Spinal cord (tissue), 10 donors: Measurements from ENCODE around the gene PIP5K1B. TPM values are rescaled to one million over a fixed set of nuclear protein-coding genes. Genes with fewer than 3 reads are reported as not detected.

Source experiments
- DNase-seq, 6 donors: peaks; one replicate each; pipeline versions ENCODE4 v3.0.0 to v3.0.0-alpha.2; 2013 to 2015; ENCODE audit warnings: low spot score in 6 of 6, low read depth in 4 of 6
- H3K27ac ChIP-seq: one replicate; pipeline ENCODE4 v1.5.1; 2013; ENCODE audit warnings: low read depth, low read length, control low read depth
- H3K27me3 ChIP-seq: one replicate; pipeline ENCODE4 v1.6.1; 2013; ENCODE audit warnings: low read length; ENCODE audit not compliant: control insufficient read depth, insufficient read depth
- H3K36me3 ChIP-seq: one replicate; pipeline ENCODE4 v1.6.1; 2013; ENCODE audit warnings: low read length; ENCODE audit not compliant: control insufficient read depth, insufficient read depth
- H3K4me1 ChIP-seq: one replicate; pipeline ENCODE4 v1.6.1; 2013; ENCODE audit warnings: low read length; ENCODE audit not compliant: control insufficient read depth, insufficient read depth
- H3K4me3 ChIP-seq: one replicate; pipeline ENCODE4 v1.5.1; 2013; ENCODE audit warnings: low read depth, low read length, control low read depth
- H3K9me3 ChIP-seq: one replicate; pipeline ENCODE4 v1.6.1; 2013; ENCODE audit warnings: low read length; ENCODE audit not compliant: control insufficient read depth, insufficient read depth
- WGBS: methylation state at CpG from one replicate; pipeline ENCODE4 v1.1.5; 2013; ENCODE audit warnings: missing lambda C conversion rate; ENCODE audit not compliant: insufficient coverage; 5-methylcytosine and 5-hydroxymethylcytosine counted together
- polyA plus RNA-seq, 2 donors: library from polyadenylated mRNA; unstranded; fragments of 120-200 nt; gene quantifications; one replicate each; pipeline ENCODE4 v1.2.1, GENCODE V29; 2013; ENCODE audit not compliant: insufficient read length in 2 of 2
- total RNA-seq, 2 donors: library from RNA; depleted of rRNA in 1 of 2; stranded (reverse); fragments of 120-200 nt in 1 of 2; fragments of >200 nt in 1 of 2; gene quantifications; one replicate each; pipeline versions ENCODE4 v1.2.3 to v1.2.4, GENCODE V29; 2013 to 2014
- donor health status: healthy.

Gene PIP5K1B
- total and polyA plus RNA-seq, 4 donors, result 7.5 to 19.9 (median 12.7) TPM

DNA sequence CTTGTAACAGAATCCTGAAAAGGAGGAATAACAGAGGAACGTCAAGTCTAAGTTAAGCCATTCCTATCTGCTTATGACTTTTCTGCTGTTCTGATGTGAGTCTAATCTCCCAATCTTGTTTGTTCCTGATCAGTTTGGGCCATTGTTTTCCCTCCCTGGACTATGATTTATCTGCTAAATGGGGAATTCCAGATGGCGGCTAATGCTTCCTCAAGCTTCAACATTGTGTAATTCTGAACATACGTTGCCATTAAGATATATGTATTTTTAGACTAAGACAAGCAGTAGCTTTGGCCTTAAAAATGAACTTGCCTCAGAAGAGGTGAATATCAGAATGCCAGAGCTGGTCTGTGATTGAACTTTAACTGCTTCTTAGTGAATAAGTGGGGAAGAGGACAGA lies 166.2 kb downstream of the PIP5K1B start:
- DNase-seq, result no peak
- no peaks in the 10 kb centered on the region for H3K36me3 ChIP-seq
- no peak overlapping the region for H3K27ac ChIP-seq
- H3K4me1 ChIP-seq, result peaks cover 4% of the 10 kb centered on the region
- no peaks in the 10 kb centered on the region for H3K9me3 ChIP-seq
- WGBS, result 86% methylated on average over 1 of the region's 3 CpGs
- H3K27me3 ChIP-seq, result no peaks in the 10 kb centered on the region
- H3K4me3 ChIP-seq, result no peak overlapping the region

DNA sequence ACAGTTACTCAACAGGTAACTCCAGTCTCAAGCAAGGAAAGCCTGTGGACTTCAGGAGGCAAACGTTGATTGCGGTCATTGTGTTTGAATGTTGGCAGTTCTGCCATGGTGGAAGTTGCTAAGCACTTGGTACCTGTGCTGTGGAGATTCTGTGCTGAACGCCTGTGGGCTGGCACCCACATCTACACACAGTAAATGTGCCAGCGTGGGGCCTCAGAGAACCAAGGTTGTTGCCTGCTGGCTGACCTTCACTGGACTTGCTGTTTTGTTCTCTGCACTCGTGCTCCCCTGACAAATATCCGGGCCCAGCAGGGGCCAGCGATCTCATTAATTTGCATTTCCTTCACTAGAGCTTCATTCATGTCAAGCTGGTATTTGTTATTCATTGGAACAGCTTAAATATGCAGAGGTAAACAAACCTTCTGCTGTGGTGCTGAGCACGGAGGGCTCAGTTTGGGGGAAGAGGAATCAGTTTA lies 167.0 kb downstream of the PIP5K1B start:
- DNase-seq, result peak in 2 of 6 donors; percentile 71
- Histone ChIP-seq H3K4me3 (no peak overlapping the region), H3K27ac (no peak overlapping the region), H3K4me1 (peaks cover 4% of the 10 kb centered on the region), H3K36me3 (no peaks in the 10 kb centered on the region), H3K27me3 (no peaks in the 10 kb centered on the region), H3K9me3 (no peaks in the 10 kb centered on the region)
- WGBS, result 17% methylated on average over 5 of the region's 8 CpGs

- DNase-seq, result no peak
- H3K4me1 ChIP-seq, result peaks cover 4% of the 10 kb centered on the region
- no peaks in the 10 kb centered on the region for H3K27me3 ChIP-seq
- H3K27ac ChIP-seq, result no peak overlapping the region
- H3K36me3 ChIP-seq, result no peaks in the 10 kb centered on the region
- no peaks in the 10 kb centered on the region for H3K9me3 ChIP-seq
- no CpG with 5 or more reads among the region's 6 CpGs for WGBS
- no peak overlapping the region for H3K4me3 ChIP-seq
These were observed 168.1 kb downstream of the PIP5K1B start for GRCh38 chr9:68873179-68873578.

GRCh38 chr9:68876273-68876672 lies 171.2 kb downstream of the PIP5K1B start:
- 94% methylated on average over 3 of the region's 5 CpGs for WGBS
- Histone ChIP-seq H3K4me3 (no peak overlapping the region), H3K9me3 (no peaks in the 10 kb centered on the region), H3K27ac (no peak overlapping the region), H3K4me1 (peaks cover 4% of the 10 kb centered on the region), H3K36me3 (no peaks in the 10 kb centered on the region), H3K27me3 (no peaks in the 10 kb centered on the region)
- no peak for DNase-seq

DNA sequence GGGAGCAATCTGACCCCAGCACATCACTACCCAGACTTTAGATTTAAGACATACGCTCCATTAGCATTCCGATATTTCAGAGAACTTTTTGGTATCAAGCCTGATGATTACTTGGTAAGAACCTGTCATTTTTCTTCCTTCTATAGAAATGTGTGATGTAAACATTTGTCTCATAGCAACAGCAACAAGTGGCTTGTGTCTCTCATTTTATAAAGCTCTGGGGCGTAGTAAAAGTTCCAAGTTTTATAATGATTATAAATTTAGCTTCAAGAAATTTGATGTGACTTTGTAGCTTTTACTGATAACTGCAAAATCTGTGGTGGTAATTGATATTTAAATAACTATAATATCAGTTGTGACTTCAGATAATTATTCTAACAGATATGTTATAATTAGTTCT lies 171.6 kb downstream of the PIP5K1B start:
- Histone ChIP-seq H3K4me1 (peaks cover 4% of the 10 kb centered on the region), H3K36me3 (no peaks in the 10 kb centered on the region), H3K27ac (no peak overlapping the region), H3K27me3 (no peaks in the 10 kb centered on the region), H3K9me3 (no peaks in the 10 kb centered on the region), H3K4me3 (no peak overlapping the region)
- DNase-seq, result no peak
- WGBS, result no CpG with 5 or more reads among the region's 3 CpGs

GRCh38 chr9:68877219-68877618 lies 172.2 kb downstream of the PIP5K1B start:
- DNase-seq, result no peak
- no peak overlapping the region for H3K27ac ChIP-seq
- H3K9me3 ChIP-seq, result no peaks in the 10 kb centered on the region
- no peak overlapping the region for H3K4me3 ChIP-seq
- no peaks in the 10 kb centered on the region for H3K27me3 ChIP-seq
- peaks cover under 1% of the 10 kb centered on the region for H3K4me1 ChIP-seq
- no peaks in the 10 kb centered on the region for H3K36me3 ChIP-seq

- Histone ChIP-seq H3K36me3 (no peaks in the 10 kb centered on the region), H3K27me3 (no peaks in the 10 kb centered on the region), H3K27ac (no peak overlapping the region), H3K4me1 (no peaks in the 10 kb centered on the region), H3K4me3 (no peak overlapping the region), H3K9me3 (no peaks in the 10 kb centered on the region)
- DNase-seq, result no peak
These were observed 173.4 kb downstream of the PIP5K1B start for GRCh38 chr9:68878450-68878849.

GRCh38 chr9:68883224-68883623 lies 178.2 kb downstream of the PIP5K1B start:
- H3K4me1 ChIP-seq, result no peaks in the 10 kb centered on the region
- no peak overlapping the region for H3K27ac ChIP-seq
- WGBS, result 100% methylated on average over 1 of the region's 3 CpGs
- no peaks in the 10 kb centered on the region for H3K36me3 ChIP-seq
- no peaks in the 10 kb centered on the region for H3K27me3 ChIP-seq
- no peaks in the 10 kb centered on the region for H3K9me3 ChIP-seq
- no peak for DNase-seq
- H3K4me3 ChIP-seq, result no peak overlapping the region

DNA sequence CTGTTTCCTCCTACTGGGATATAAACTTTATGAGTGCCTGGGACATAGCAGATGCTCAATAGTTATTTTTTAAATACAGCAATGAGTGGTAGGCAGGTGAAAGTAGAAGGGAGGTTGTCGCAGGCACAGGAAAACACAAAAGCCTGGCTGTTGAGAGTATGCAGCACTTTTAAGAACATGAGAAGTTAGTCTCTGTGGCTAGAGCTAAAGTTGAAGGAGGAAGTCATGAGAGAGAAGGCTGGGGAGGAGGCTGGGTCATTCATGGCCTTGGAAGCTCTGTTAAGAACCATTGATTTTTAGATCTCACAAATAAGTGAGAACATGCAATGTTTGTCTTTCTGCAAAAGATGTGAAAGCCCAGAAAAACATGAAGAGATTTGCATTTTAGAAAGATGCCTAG lies 182.2 kb downstream of the PIP5K1B start:
- Histone ChIP-seq H3K9me3 (no peaks in the 10 kb centered on the region), H3K4me1 (no peaks in the 10 kb centered on the region), H3K4me3 (no peak overlapping the region), H3K36me3 (no peaks in the 10 kb centered on the region), H3K27ac (no peak overlapping the region), H3K27me3 (no peaks in the 10 kb centered on the region)
- no peak for DNase-seq
- WGBS, result 100% methylated on average over 1 of the region's 1 CpG

DNA sequence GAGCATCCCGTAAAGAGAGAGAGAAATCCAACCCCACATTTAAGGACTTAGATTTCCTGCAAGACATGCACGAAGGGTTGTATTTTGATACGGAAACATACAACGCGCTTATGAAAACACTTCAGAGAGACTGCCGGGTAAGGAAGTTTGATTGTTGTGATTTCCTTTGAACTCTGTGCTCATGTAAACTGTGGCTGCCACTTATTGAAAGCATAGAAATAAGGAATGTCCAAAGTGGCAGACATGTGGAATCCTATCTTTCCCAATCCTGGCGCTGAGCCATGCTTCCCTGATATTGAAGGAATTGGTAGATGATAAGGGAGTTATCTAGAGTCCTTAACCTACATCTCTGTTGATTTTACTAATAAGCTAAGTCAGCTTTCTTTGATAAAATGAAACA lies 189.5 kb downstream of the PIP5K1B start:
- Histone ChIP-seq H3K4me3 (no peak overlapping the region), H3K36me3 (no peaks in the 10 kb centered on the region), H3K4me1 (no peaks in the 10 kb centered on the region), H3K27ac (no peak overlapping the region), H3K27me3 (no peaks in the 10 kb centered on the region), H3K9me3 (no peaks in the 10 kb centered on the region)
- 59% methylated on average over 4 of the region's 7 CpGs for WGBS
- DNase-seq, result no peak
